PC-3 (cell line): ENCODE data around the gene NTN4. TPM values are rescaled to one million over a fixed set of nuclear protein-coding genes. Genes with fewer than 3 reads are reported as not detected.
A peak's percentile ranks its signal among the peaks of the same experiment; 100 is the strongest.

ENCODE experiments used
- ATAC-seq: fragments of 200-7000 bp; cut with Tn5 transposase; 2 replicates; pipeline ENCODE4 v1.9.1; 2020; ENCODE audit warnings: mild to moderate bottlenecking, moderate library complexity
- BruUV-seq: library from RNA; stranded (reverse); fragments of 400-500 nt; replicated peaks from 2 replicates; lab custom pipeline; 2021; lab: Mats Ljungman, UMichigan
- CTCF ChIA-PET: fragments of 300-600 bp; sonication (Branson Sonifier 250); formaldehyde crosslinking; loops from one replicate; lab custom pipeline; 2022; ENCODE audit warnings: antibody characterized with exemption; lab: Charles Lee
- POLR2A ChIA-PET: fragments of 300-600 bp; sonication (Branson Sonifier 250); formaldehyde crosslinking; loops from one replicate; lab custom pipeline; 2022; ENCODE audit warnings: antibody characterized with exemption; ENCODE audit not compliant: unreplicated experiment; lab: Charles Lee
- DNase-seq: peaks from one replicate; pipeline ENCODE4 v3.0.0-alpha.2; 2015
- H2AFZ ChIP-seq: fragments of 300-600 bp; sonication (generic); 2 replicates; pipeline ENCODE4 v1.6.0; 2016; ENCODE audit warnings: antibody characterized with exemption, low read length
- H3F3A ChIP-seq: fragments of 300-600 bp; sonication (generic); one replicate; pipeline ENCODE4 v1.6.0; 2017; ENCODE audit warnings: antibody characterized with exemption, low read length, control low read depth, mild to moderate bottlenecking; ENCODE audit not compliant: unreplicated experiment
- H3K27ac ChIP-seq: fragments of 300-600 bp; sonication (generic); 2 replicates; pipeline ENCODE4 v1.5.1; 2016; ENCODE audit warnings: mild to moderate bottlenecking, low read length
- H3K27me3 ChIP-seq: fragments of 300-600 bp; sonication (generic); 2 replicates; pipeline ENCODE4 v1.6.1; 2016; ENCODE audit warnings: low read length, mixed read lengths
- H3K36me3 ChIP-seq: fragments of 300-600 bp; sonication (generic); 2 replicates; pipeline ENCODE4 v1.6.1; 2016; ENCODE audit warnings: low read depth, mixed run types, low read length, mixed read lengths
- H3K4me1 ChIP-seq: fragments of 300-600 bp; sonication (generic); 2 replicates; pipeline ENCODE4 v1.5.1; 2016; ENCODE audit warnings: low read length; ENCODE audit not compliant: insufficient read depth
- H3K4me2 ChIP-seq: fragments of 300-600 bp; sonication (generic); 2 replicates; pipeline ENCODE4 v1.6.0; 2016; ENCODE audit warnings: low read length
- H3K4me3 ChIP-seq: fragments of 300-600 bp; sonication (generic); 2 replicates; pipeline ENCODE4 v1.5.1; 2016; ENCODE audit warnings: mild to moderate bottlenecking, low read length, mixed read lengths
- H3K79me2 ChIP-seq: fragments of 300-600 bp; sonication (generic); 2 replicates; pipeline ENCODE4 v1.6.1; 2017; ENCODE audit warnings: low read length, mixed read lengths
- H3K9ac ChIP-seq: fragments of 300-600 bp; sonication (generic); 2 replicates; pipeline ENCODE4 v1.6.0; 2016; ENCODE audit warnings: mild to moderate bottlenecking, low read length
- H3K9me2 ChIP-seq: fragments of 300-600 bp; sonication (generic); replicated peaks from 2 replicates; pipeline ENCODE4 v1.6.1; 2016; ENCODE audit warnings: mixed run types, low read length, mixed read lengths
- H3K9me3 ChIP-seq: fragments of 300-600 bp; sonication (generic); 2 replicates; pipeline ENCODE4 v1.6.1; 2016; ENCODE audit warnings: low read length, mixed read lengths
- H4K20me1 ChIP-seq: fragments of 300-600 bp; sonication (generic); 2 replicates; pipeline ENCODE4 v1.6.1; 2016; ENCODE audit warnings: low read length, mixed read lengths
- EZH2 ChIP-seq: fragments of 300-600 bp; sonication (generic); IDR thresholded peaks from one replicate; pipeline ENCODE4 v1.6.1; 2017; ENCODE audit warnings: antibody characterized with exemption, mild to moderate bottlenecking, low read length; ENCODE audit not compliant: unreplicated experiment
- EZH2phosphoT487 ChIP-seq: fragments of 300-600 bp; sonication (generic); IDR thresholded peaks from 2 replicates; pipeline ENCODE4 v1.6.1; 2018; ENCODE audit warnings: mild to moderate bottlenecking, antibody characterized with exemption, low read length, borderline replicate concordance
- intact Hi-C: fragments of 100-400 bp; cut with micrococcal nuclease; formaldehyde crosslinking; loops from 2 replicates; pipeline ENCODE4 v1.9.0; 2023
- total RNA-seq: library from RNA; depleted of rRNA; stranded (reverse); fragments of >200 nt; gene quantifications from 2 replicates; pipeline ENCODE4 v1.2.3, GENCODE V29; 2014
- TF ChIP-seq, protein P1 (sequence below): fragments of 300-600 bp; sonication (generic); conservative IDR thresholded peaks from 2 replicates; pipeline ENCODE4 v1.5.1; 2017; ENCODE audit warnings: antibody characterized with exemption, low read depth, mild to moderate bottlenecking, low read length

NTN4 gene
- total RNA-seq, 1 experiment from 2014 or later = 39.6 TPM

DNA sequence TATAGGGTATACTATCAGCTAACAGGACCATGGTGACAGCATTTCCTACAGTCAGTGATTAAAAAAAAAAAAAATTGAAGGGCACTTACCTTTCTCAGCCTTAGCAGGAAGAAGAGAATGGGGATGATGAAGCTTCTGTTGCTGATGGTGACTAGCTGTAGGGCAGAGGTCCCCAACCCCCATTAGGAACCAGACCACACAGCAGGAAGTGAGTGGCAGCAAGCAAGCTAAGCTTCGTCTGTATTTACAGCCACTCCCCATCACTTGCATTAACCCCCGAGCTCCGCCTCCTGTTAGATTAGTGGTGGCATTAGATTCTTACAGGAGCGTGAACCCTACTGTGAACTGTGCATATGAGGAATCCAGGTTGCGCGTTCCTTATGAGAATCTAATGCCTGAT lies 148.0 kb downstream of the NTN4 start:
- Histone ChIP-seq H3K27ac (no peak overlapping the region), H3K4me3 (no peak overlapping the region), H3K9me3 (no peaks in the 10 kb centered on the region), H2AFZ (no peak overlapping the region), H3K79me2 (no peaks in the 10 kb centered on the region), H3K9ac (no peak overlapping the region), H3F3A (no peaks in the 10 kb centered on the region), H3K4me2 (no peak overlapping the region), H3K36me3 (no peaks in the 10 kb centered on the region), H3K4me1 (peaks cover 12% of the 10 kb centered on the region), H3K9me2 (no peaks in the 10 kb centered on the region), H3K27me3 (no peaks in the 10 kb centered on the region), H4K20me1 (no peaks in the 10 kb centered on the region)
- TF ChIP-seq, protein P1, sequence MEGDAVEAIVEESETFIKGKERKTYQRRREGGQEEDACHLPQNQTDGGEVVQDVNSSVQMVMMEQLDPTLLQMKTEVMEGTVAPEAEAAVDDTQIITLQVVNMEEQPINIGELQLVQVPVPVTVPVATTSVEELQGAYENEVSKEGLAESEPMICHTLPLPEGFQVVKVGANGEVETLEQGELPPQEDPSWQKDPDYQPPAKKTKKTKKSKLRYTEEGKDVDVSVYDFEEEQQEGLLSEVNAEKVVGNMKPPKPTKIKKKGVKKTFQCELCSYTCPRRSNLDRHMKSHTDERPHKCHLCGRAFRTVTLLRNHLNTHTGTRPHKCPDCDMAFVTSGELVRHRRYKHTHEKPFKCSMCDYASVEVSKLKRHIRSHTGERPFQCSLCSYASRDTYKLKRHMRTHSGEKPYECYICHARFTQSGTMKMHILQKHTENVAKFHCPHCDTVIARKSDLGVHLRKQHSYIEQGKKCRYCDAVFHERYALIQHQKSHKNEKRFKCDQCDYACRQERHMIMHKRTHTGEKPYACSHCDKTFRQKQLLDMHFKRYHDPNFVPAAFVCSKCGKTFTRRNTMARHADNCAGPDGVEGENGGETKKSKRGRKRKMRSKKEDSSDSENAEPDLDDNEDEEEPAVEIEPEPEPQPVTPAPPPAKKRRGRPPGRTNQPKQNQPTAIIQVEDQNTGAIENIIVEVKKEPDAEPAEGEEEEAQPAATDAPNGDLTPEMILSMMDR = no peak
- TF ChIP-seq EZH2 (no peak), EZH2phosphoT487 (no peak)
- peak; percentile 16 for DNase-seq
- intact Hi-C loops = no loop called here
- ATAC-seq = no peak
- POLR2A ChIA-PET = no interaction called here
- no TSS peak for BruUV-seq
- CTCF ChIA-PET = no interaction called here

DNA sequence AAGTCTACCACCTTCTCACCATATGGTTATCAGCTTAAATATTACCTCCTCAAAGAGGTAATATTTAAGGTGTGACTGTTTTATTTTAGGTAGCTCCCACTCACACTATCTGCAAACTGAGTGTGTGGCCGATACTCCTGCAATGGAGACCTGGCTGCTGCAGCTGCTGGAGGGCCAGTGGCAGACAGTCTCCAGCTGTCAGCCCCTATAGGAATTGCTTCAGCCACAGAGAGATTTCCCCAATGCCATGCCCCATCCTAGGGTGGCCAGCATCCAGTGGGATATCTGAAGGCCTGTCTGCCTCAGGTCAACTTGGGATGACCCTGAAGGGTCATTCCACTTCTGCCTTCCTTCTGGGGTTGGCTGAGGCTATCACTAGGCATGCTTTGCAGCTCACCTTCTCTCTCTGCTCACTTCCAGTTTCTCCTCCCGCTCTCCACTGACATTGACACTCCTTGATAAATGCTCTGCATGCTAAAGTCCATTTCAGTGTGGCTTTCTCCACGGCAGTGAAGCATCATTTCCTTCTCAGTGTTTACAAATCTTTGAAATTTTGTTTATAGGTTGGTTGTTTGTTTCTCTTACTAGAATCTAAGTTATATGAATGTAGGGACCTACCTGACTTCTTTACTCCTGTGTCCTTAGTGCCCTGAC lies 149.1 kb downstream of the NTN4 start:
- Histone ChIP-seq H3K27me3 (no peaks in the 10 kb centered on the region), H3K27ac (no peak overlapping the region), H3K9me3 (no peaks in the 10 kb centered on the region), H2AFZ (no peak overlapping the region), H4K20me1 (no peaks in the 10 kb centered on the region), H3K79me2 (no peaks in the 10 kb centered on the region), H3K36me3 (no peaks in the 10 kb centered on the region), H3K4me3 (no peak overlapping the region), H3K4me2 (no peak overlapping the region), H3K4me1 (peaks cover 21% of the 10 kb centered on the region), H3F3A (no peaks in the 10 kb centered on the region), H3K9me2 (no peaks in the 10 kb centered on the region), H3K9ac (no peak overlapping the region)
- DNase-seq (no peak), ATAC-seq (no peak)
- TF ChIP-seq EZH2phosphoT487 = no peak
- no TSS peak for BruUV-seq
- POLR2A ChIA-PET = no interaction called here
- intact Hi-C loops = no loop called here
- CTCF ChIA-PET = no interaction called here

DNA sequence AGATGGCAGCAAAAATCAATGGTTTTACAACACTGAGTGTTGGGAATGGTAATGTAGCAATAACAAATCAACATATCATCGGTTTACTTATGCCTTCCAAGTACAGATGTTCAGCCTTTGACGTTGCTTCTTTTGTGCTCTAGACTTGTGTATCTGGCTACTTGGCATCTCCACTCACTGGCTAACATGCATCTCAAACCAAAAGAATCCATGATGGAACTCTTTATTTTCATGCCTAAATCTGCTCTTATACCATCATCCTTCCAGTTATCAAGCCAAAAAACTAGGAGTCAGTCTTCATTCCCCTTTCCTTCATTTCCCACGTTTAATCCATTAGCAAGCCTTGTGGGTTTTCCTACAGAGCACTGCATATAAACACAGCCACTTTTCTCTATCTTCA lies 150.0 kb downstream of the NTN4 start:
- no peaks in the 10 kb centered on the region for H3K9me2 ChIP-seq
- no peaks in the 10 kb centered on the region for H3K36me3 ChIP-seq
- ATAC-seq = no peak
- H3K27me3 ChIP-seq = no peaks in the 10 kb centered on the region
- POLR2A ChIA-PET = no interaction called here
- no peaks in the 10 kb centered on the region for H3F3A ChIP-seq
- TF ChIP-seq EZH2 = no peak
- no peaks in the 10 kb centered on the region for H3K9me3 ChIP-seq
- intact Hi-C loops = no loop called here
- no peaks in the 10 kb centered on the region for H4K20me1 ChIP-seq
- H3K27ac ChIP-seq = no peak overlapping the region
- DNase-seq = no peak
- H2AFZ ChIP-seq = no peak overlapping the region
- CTCF ChIA-PET = no interaction called here
- H3K4me1 ChIP-seq = peaks cover 21% of the 10 kb centered on the region
- BruUV-seq = no TSS peak
- H3K79me2 ChIP-seq = no peaks in the 10 kb centered on the region
- no peak overlapping the region for H3K9ac ChIP-seq
- H3K4me3 ChIP-seq = no peak overlapping the region
- H3K4me2 ChIP-seq = no peak overlapping the region
